Endothelial cell of umbilical vein (primary cell): Measurements from ENCODE around the gene YIPF2. TPM values are rescaled to one million over a fixed set of nuclear protein-coding genes. Genes with fewer than 3 reads are reported as not detected.

Source experiments
- BruUV-seq: library from RNA; stranded (reverse); fragments of 400-500 nt; replicated peaks from 2 replicates; lab custom pipeline; 2021; lab: Mats Ljungman, UMichigan
- CTCF ChIA-PET: fragments of 300-600, 350-600 bp; sonication (Branson Sonifier 250); formaldehyde crosslinking; loops from one replicate; lab custom pipeline; 2021; ENCODE audit warnings: antibody characterized with exemption, inconsistent platforms; lab: Charles Lee
- POLR2A ChIA-PET: fragments of 300-600, 350-600 bp; sonication (Branson Sonifier 250); formaldehyde crosslinking; loops from one replicate; lab custom pipeline; 2021; ENCODE audit warnings: antibody characterized with exemption, inconsistent platforms; lab: Charles Lee
- DNase-seq: peaks from one replicate; pipeline ENCODE4 v3.0.0-alpha.2; 2011; ENCODE audit warnings: low read depth, low spot score
- FAIRE-seq: peaks from 2 replicates; lab custom pipeline; 2011; peaks lifted over from hg19 to GRCh38; lab: Jason Lieb, UNC
- H2AFZ ChIP-seq: 2 replicates; pipeline ENCODE4 v1.6.0; 2012; ENCODE audit warnings: low read depth, low read length, control low read depth, inconsistent platforms
- H3K27ac ChIP-seq: 2 replicates; pipeline ENCODE4 v1.5.1; 2011; ENCODE audit warnings: low read depth, mild to moderate bottlenecking, control low read depth, low read length, moderate library complexity; ENCODE audit not compliant: insufficient read depth
- H3K27me3 ChIP-seq, 2 experiments: 2 replicates each; pipeline versions ENCODE4 v1.6.0 to v1.6.1; 2011; ENCODE audit warnings: low read length in 2 of 2, mixed read lengths in 1 of 2; ENCODE audit not compliant: control insufficient read depth in 2 of 2, insufficient read depth in 2 of 2
- H3K36me3 ChIP-seq, 2 experiments: 2 replicates in 1 of 2; 3 replicates in 1 of 2; pipeline ENCODE4 v1.5.1; 2011; ENCODE audit warnings: low read length in 2 of 2, mild to moderate bottlenecking in 1 of 2, moderate library complexity in 1 of 2; ENCODE audit not compliant: control insufficient read depth in 2 of 2, insufficient read depth in 2 of 2; ENCODE audit errors: extremely low read depth in 1 of 2
- H3K4me1 ChIP-seq: 3 replicates; pipeline ENCODE4 v1.5.1; 2011; ENCODE audit warnings: mild to moderate bottlenecking, low read length; ENCODE audit not compliant: control insufficient read depth, insufficient read depth; ENCODE audit errors: extremely low read depth
- H3K4me2 ChIP-seq: 2 replicates; pipeline ENCODE4 v1.6.1; 2011; ENCODE audit warnings: low read length, control low read depth, mixed read lengths; ENCODE audit not compliant: insufficient read depth
- H3K4me3 ChIP-seq, 3 experiments: fragments of 200-600 bp in 1 of 3; sonication (generic), shearing (Covaris generic) in 1 of 3; replicated peaks in 1 of 3; 2 replicates each; pipeline ENCODE4 v1.5.1; 2011 to 2016; ENCODE audit warnings: control low read depth in 3 of 3, low read length in 3 of 3, mild to moderate bottlenecking in 2 of 3, inconsistent platforms in 1 of 3, low read depth in 1 of 3, moderate library complexity in 1 of 3; ENCODE audit not compliant: insufficient read depth in 1 of 3
- H3K79me2 ChIP-seq: 2 replicates; pipeline ENCODE4 v1.6.0; 2012; ENCODE audit warnings: low read length, inconsistent platforms; ENCODE audit not compliant: control insufficient read depth, insufficient read depth
- H3K9ac ChIP-seq: replicated peaks from 2 replicates; pipeline ENCODE3; 2011; ENCODE audit warnings: low read length, control low read depth; ENCODE audit not compliant: insufficient read depth; ENCODE audit errors: extremely low read depth
- H3K9me1 ChIP-seq: replicated peaks from 3 replicates; pipeline ENCODE4 v1.6.0; 2011; ENCODE audit warnings: mild to moderate bottlenecking, low read length; ENCODE audit not compliant: control insufficient read depth, insufficient read depth; ENCODE audit errors: extremely low read depth
- H3K9me3 ChIP-seq: replicated peaks from 2 replicates; pipeline ENCODE4 v1.5.1; 2012; ENCODE audit warnings: low read length, inconsistent platforms; ENCODE audit not compliant: control insufficient read depth, insufficient read depth
- H4K20me1 ChIP-seq: replicated peaks from 2 replicates; pipeline ENCODE3; 2011; ENCODE audit warnings: mild to moderate bottlenecking, low read length; ENCODE audit not compliant: control insufficient read depth, insufficient read depth; ENCODE audit errors: extremely low read depth
- EZH2 ChIP-seq: IDR thresholded peaks from 2 replicates; pipeline ENCODE4 v1.6.1; 2012; ENCODE audit warnings: borderline replicate concordance, low read depth, mild to moderate bottlenecking, moderate library complexity, low read length, inconsistent platforms; ENCODE audit not compliant: severe bottlenecking
- FOS ChIP-seq: IDR thresholded peaks from 2 replicates; pipeline ENCODE4 v1.6.1; 2011; ENCODE audit warnings: mild to moderate bottlenecking, low read length, moderate library complexity, borderline replicate concordance; ENCODE audit not compliant: insufficient read depth
- GATA2 ChIP-seq: IDR thresholded peaks from 2 replicates; pipeline ENCODE4 v1.7.0; 2011; ENCODE audit warnings: low read depth, mild to moderate bottlenecking, moderate library complexity, mixed read lengths, low read length; ENCODE audit not compliant: insufficient read length, insufficient read depth
- JUN ChIP-seq: IDR thresholded peaks from 2 replicates; pipeline ENCODE4 v1.6.1; 2011; ENCODE audit warnings: borderline replicate concordance, low read depth; ENCODE audit not compliant: insufficient read length, insufficient read depth
- MYC ChIP-seq: IDR thresholded peaks from one replicate; pipeline ENCODE4 v1.6.1; 2011; ENCODE audit warnings: mild to moderate bottlenecking, low read depth, low read length
- POLR2A ChIP-seq: IDR thresholded peaks from 2 replicates; pipeline ENCODE4 v1.6.1; 2012; ENCODE audit warnings: low read depth, mild to moderate bottlenecking, control low read depth, low read length
- POLR2AphosphoS5 ChIP-seq: IDR thresholded peaks from 2 replicates; pipeline ENCODE4 v1.6.1; 2012; ENCODE audit warnings: low read depth, mild to moderate bottlenecking, control low read depth, low read length, moderate library complexity; ENCODE audit not compliant: insufficient read depth
- dilution Hi-C: fragments of 300-500 bp; cut with MboI; formaldehyde crosslinking; loops from one replicate; pipeline ENCODE4 v1.15.0; 2019; ENCODE audit warnings: low sequenced_read_pairs; ENCODE audit not compliant: extremely low pct_ligation_motif_present
- intact Hi-C: fragments of 100-400 bp; cut with micrococcal nuclease; formaldehyde crosslinking; loops from one replicate; pipeline ENCODE4 v1.10.0; 2022
- polyA plus RNA-seq, 4 experiments: library from polyadenylated mRNA; depleted of rRNA in 3 of 4; stranded (reverse) in 3 of 4; unstranded in 1 of 4; fragments of >200 nt; gene quantifications; 2 replicates each; pipeline versions ENCODE4 v1.2.1 to v1.2.3, GENCODE V29; 2011 to 2012; ENCODE audit warnings: missing spikeins in 1 of 4
- total RNA-seq: library from RNA; stranded (reverse); gene quantifications from 2 replicates; pipeline ENCODE4 v1.2.3, GENCODE V29; 2021
- TF ChIP-seq, protein P1 (sequence below): IDR thresholded peaks from 2 replicates; pipeline ENCODE4 v1.6.1; 2011; ENCODE audit not compliant: insufficient read depth, insufficient read length
- TF ChIP-seq, protein P2 (sequence below), 2 donors: IDR thresholded peaks; 1 replicate in 1 of 2; 2 replicates in 1 of 2; pipeline ENCODE4 v1.5.1; 2011; ENCODE audit warnings: low read length in 2 of 2, mild to moderate bottlenecking in 2 of 2, moderate library complexity in 2 of 2, control low read depth in 1 of 2, inconsistent platforms in 1 of 2, low read depth in 1 of 2; ENCODE audit not compliant: insufficient read depth in 1 of 2; ENCODE audit errors: extremely low read depth in 1 of 2

Gene YIPF2
- total and polyA plus RNA-seq, 2 donors (not counting 3 experiments of a cell fraction or from before 2014, with no cell fraction given) = 47.8 to 104 TPM

DNA sequence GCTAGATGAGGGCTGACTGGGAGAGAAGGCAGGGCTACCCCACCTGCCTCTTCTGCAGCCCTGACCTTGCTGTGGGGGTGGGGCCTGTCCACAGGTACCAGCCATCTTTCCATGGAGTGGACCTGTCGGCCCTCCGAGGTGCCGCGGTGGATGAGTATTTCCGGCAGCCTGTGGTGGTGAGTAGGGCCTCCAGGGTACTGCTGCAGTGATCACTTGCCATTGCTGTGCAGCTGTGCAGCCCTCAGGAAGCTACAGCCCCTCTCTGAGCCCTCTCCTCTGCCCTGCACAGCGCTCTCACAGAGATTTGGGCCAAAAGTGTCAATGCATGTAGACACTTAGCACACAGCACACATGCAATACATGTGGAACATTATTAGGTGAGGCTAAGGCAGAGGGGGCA is 11.8 kb downstream of the YIPF2 start:
- DNase-seq = no peak
- H3K9ac ChIP-seq = no peak overlapping the region
- no TSS peak for BruUV-seq
- H3K4me2 ChIP-seq = no peak overlapping the region
- H3K79me2 ChIP-seq = no peaks in the 10 kb centered on the region
- ChIA-PET POLR2A (no interaction called here), CTCF (interaction anchor here (0.7 to 1.8 kb wide), 3 partner anchors 18 to 46 kb away, joined by 3 to 6 read pairs (median 4); partner anchors contain the start of gene CARM1)
- no peaks in the 10 kb centered on the region for H4K20me1 ChIP-seq
- H3K9me3 ChIP-seq = no peaks in the 10 kb centered on the region
- dilution Hi-C loops (loop anchor here (10.0 kb wide), 1 partner anchor 108 kb away; no protein-coding TSS in a partner anchor), intact Hi-C loops (no loop called here)
- H3K9me1 ChIP-seq = no peaks in the 10 kb centered on the region
- FAIRE-seq = no peak
- H3K4me1 ChIP-seq = no peaks in the 10 kb centered on the region
- H3K27me3 ChIP-seq = no peaks in the 10 kb centered on the region
- H3K27ac ChIP-seq = no peak overlapping the region
- H2AFZ ChIP-seq = no peak overlapping the region
- TF ChIP-seq MYC (no peak), EZH2 (no peak), GATA2 (no peak), POLR2A (no peak), JUN (no peak), POLR2AphosphoS5 (no peak), FOS (no peak)
- TF ChIP-seq, protein P1, sequence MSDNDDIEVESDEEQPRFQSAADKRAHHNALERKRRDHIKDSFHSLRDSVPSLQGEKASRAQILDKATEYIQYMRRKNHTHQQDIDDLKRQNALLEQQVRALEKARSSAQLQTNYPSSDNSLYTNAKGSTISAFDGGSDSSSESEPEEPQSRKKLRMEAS = no peak
- TF ChIP-seq, protein P2, sequence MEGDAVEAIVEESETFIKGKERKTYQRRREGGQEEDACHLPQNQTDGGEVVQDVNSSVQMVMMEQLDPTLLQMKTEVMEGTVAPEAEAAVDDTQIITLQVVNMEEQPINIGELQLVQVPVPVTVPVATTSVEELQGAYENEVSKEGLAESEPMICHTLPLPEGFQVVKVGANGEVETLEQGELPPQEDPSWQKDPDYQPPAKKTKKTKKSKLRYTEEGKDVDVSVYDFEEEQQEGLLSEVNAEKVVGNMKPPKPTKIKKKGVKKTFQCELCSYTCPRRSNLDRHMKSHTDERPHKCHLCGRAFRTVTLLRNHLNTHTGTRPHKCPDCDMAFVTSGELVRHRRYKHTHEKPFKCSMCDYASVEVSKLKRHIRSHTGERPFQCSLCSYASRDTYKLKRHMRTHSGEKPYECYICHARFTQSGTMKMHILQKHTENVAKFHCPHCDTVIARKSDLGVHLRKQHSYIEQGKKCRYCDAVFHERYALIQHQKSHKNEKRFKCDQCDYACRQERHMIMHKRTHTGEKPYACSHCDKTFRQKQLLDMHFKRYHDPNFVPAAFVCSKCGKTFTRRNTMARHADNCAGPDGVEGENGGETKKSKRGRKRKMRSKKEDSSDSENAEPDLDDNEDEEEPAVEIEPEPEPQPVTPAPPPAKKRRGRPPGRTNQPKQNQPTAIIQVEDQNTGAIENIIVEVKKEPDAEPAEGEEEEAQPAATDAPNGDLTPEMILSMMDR (IDR thresholded peaks at IDR 0.05; ENCODE audit: extremely low read depth in 1 of 2, insufficient read depth in 1 of 2, low read depth in 1 of 2, low read length in 2 of 2) = no peak
- H3K36me3 ChIP-seq = peaks cover 0 to 41% of the 10 kb centered on the region in 2 experiments
- H3K4me3 ChIP-seq = no peak overlapping the region
